ENCODE data around the gene ZBTB48. TPM values are rescaled to one million over a fixed set of nuclear protein-coding genes. Genes with fewer than 3 reads are reported as not detected.

ZBTB48 gene
- total RNA-seq, 3 donors from 2014 or later (not counting 1 experiment from before 2014, with no cell fraction given): 45.6 to 56.4 (median 54.0) TPM

GRCh38 chr1:6544831-6545230 is 35.0 kb upstream of the ZBTB48 start:
- Histone ChIP-seq H3K4me1 (ENCODE audit: control insufficient read depth, insufficient read depth, low read length) (peaks cover 6% of the 10 kb centered on the region), H3K9me3 (ENCODE audit: control insufficient read depth, insufficient read depth, low read length) (no peaks in the 10 kb centered on the region), H3K27me3 (ENCODE audit: control insufficient read depth, insufficient read depth, low read length) (no peaks in the 10 kb centered on the region), H3K27ac (ENCODE audit: low read length) (no peak overlapping the region), H3K4me3 (ENCODE audit: low read length) (no peak overlapping the region), H3K36me3 (ENCODE audit: control insufficient read depth, insufficient read depth, low read length) (peaks cover 47% of the 10 kb centered on the region)
- Mint-ChIP-seq H3K27me3 (ENCODE audit: low read depth in 2 of 2) (no peaks in the 10 kb centered on the region), H3K36me3 (no peaks in the 10 kb centered on the region), H3K4me1 (peaks cover 0 to 19% of the 10 kb centered on the region in 2 donors), H3K9me3 (no peaks in the 10 kb centered on the region), H3K4me3 (no peak overlapping the region), H3K27ac (peak overlapping the region in 1 of 2 donors; percentile 60)
- 91% methylated on average over 3 of the region's 3 CpGs for WGBS (ENCODE audit: insufficient coverage)
- ATAC-seq (no peak), DNase-seq (no peak)
- intact Hi-C loops (cut with micrococcal nuclease): no loop called here
- no peak for TF ChIP-seq CTCF (IDR thresholded peaks at IDR 0.05)

- Histone ChIP-seq H3K36me3 (ENCODE audit: control insufficient read depth, insufficient read depth, low read length) (peaks cover 49% of the 10 kb centered on the region), H3K9me3 (ENCODE audit: control insufficient read depth, insufficient read depth, low read length) (no peaks in the 10 kb centered on the region), H3K27me3 (ENCODE audit: control insufficient read depth, insufficient read depth, low read length) (no peaks in the 10 kb centered on the region), H3K4me3 (ENCODE audit: low read length) (no peak overlapping the region), H3K4me1 (ENCODE audit: control insufficient read depth, insufficient read depth, low read length) (peaks cover 6% of the 10 kb centered on the region), H3K27ac (ENCODE audit: low read length) (no peak overlapping the region)
- no peak for TF ChIP-seq CTCF (IDR thresholded peaks at IDR 0.05)
- Mint-ChIP-seq H3K36me3 (no peaks in the 10 kb centered on the region), H3K9me3 (no peaks in the 10 kb centered on the region), H3K27me3 (ENCODE audit: low read depth in 2 of 2) (no peaks in the 10 kb centered on the region), H3K4me1 (peaks cover 0 to 19% of the 10 kb centered on the region in 2 donors), H3K4me3 (no peak overlapping the region), H3K27ac (peak overlapping the region in 1 of 2 donors; percentile 60)
- intact Hi-C loops (cut with micrococcal nuclease): no loop called here
- ATAC-seq (no peak), DNase-seq (peak in 1 of 2 donors; percentile 43)
- WGBS (ENCODE audit: insufficient coverage): 66% methylated on average over 9 of the region's 10 CpGs
Measured at GRCh38 chr1:6545276-6546112, 34.3 kb upstream of the ZBTB48 start.

- Mint-ChIP-seq H3K27ac (peak overlapping the region in 1 of 2 donors; percentile 33), H3K36me3 (no peaks in the 10 kb centered on the region), H3K9me3 (no peaks in the 10 kb centered on the region), H3K4me3 (no peak overlapping the region), H3K4me1 (peaks cover 0 to 19% of the 10 kb centered on the region in 2 donors), H3K27me3 (ENCODE audit: low read depth in 2 of 2) (no peaks in the 10 kb centered on the region)
- 87% methylated on average over 5 of the region's 5 CpGs for WGBS (ENCODE audit: insufficient coverage)
- intact Hi-C loops (cut with micrococcal nuclease): no loop called here
- H3K4me3 ChIP-seq (ENCODE audit: low read length): no peak overlapping the region
- peaks cover 6% of the 10 kb centered on the region for H3K4me1 ChIP-seq (ENCODE audit: control insufficient read depth, insufficient read depth, low read length)
- no peak for TF ChIP-seq CTCF (IDR thresholded peaks at IDR 0.05)
- H3K36me3 ChIP-seq (ENCODE audit: control insufficient read depth, insufficient read depth, low read length): peaks cover 42% of the 10 kb centered on the region
- no peak for ATAC-seq
- H3K27ac ChIP-seq (ENCODE audit: low read length): no peak overlapping the region
- no peaks in the 10 kb centered on the region for H3K27me3 ChIP-seq (ENCODE audit: control insufficient read depth, insufficient read depth, low read length)
- no peaks in the 10 kb centered on the region for H3K9me3 ChIP-seq (ENCODE audit: control insufficient read depth, insufficient read depth, low read length)
- DNase-seq: no peak
Measured at GRCh38 chr1:6546326-6546725, 33.5 kb upstream of the ZBTB48 start.
